Smooth muscle cell (in vitro differentiated cells): Measurements from ENCODE around the gene ARHGAP22. TPM values are rescaled to one million over a fixed set of nuclear protein-coding genes. Genes with fewer than 3 reads are reported as not detected.

Experiments used
- DNase-seq: peaks from one replicate; lab custom pipeline; 2025; ENCODE audit not compliant: unreplicated experiment; lab: John Stamatoyannopoulos, UW
- H2AFZ ChIP-seq: fragments of 200-600 bp; sonication (generic); 2 replicates; pipeline ENCODE4 v1.6.0; 2016; ENCODE audit warnings: antibody characterized with exemption, low read depth, mild to moderate bottlenecking
- H3F3A ChIP-seq: fragments of 200-600 bp; sonication (generic); 2 replicates; pipeline ENCODE4 v1.6.0; 2017; ENCODE audit warnings: antibody characterized with exemption, low read depth
- H3K27ac ChIP-seq: fragments of 200-600 bp; sonication (generic); 2 replicates; pipeline ENCODE4 v1.5.1; 2016; ENCODE audit warnings: low read depth, mild to moderate bottlenecking
- H3K27me3 ChIP-seq: fragments of 200-600 bp; sonication (generic); 2 replicates; pipeline ENCODE4 v1.6.1; 2016; ENCODE audit warnings: low read depth, mild to moderate bottlenecking
- H3K36me3 ChIP-seq: fragments of 200-600 bp; sonication (generic); 2 replicates; pipeline ENCODE4 v1.5.1; 2016; ENCODE audit warnings: low read depth
- H3K4me1 ChIP-seq: fragments of 200-600 bp; sonication (generic); 2 replicates; pipeline ENCODE4 v1.5.1; 2016; ENCODE audit warnings: low read depth
- H3K4me2 ChIP-seq: fragments of 200-600 bp; sonication (generic); 2 replicates; pipeline ENCODE4 v1.6.0; 2016; ENCODE audit warnings: mild to moderate bottlenecking
- H3K4me3 ChIP-seq: fragments of 200-600 bp; sonication (generic); 2 replicates; pipeline ENCODE4 v1.5.1; 2016; ENCODE audit warnings: mild to moderate bottlenecking
- H3K79me2 ChIP-seq: fragments of 200-600 bp; sonication (generic); 2 replicates; pipeline ENCODE4 v1.6.0; 2016; ENCODE audit warnings: low read depth, mild to moderate bottlenecking
- H3K9ac ChIP-seq: fragments of 200-600 bp; sonication (generic); 2 replicates; pipeline ENCODE4 v1.6.0; 2016; ENCODE audit warnings: low read depth
- H3K9me3 ChIP-seq: fragments of 200-600 bp; sonication (generic); replicated peaks from 2 replicates; pipeline ENCODE4 v1.5.1; 2016; ENCODE audit warnings: low read depth
- H4K20me1 ChIP-seq: fragments of 200-600 bp; sonication (generic); 2 replicates; pipeline ENCODE4 v1.6.0; 2016; ENCODE audit warnings: low read depth
- CTCF ChIP-seq: fragments of 200-600 bp; sonication (generic); IDR thresholded peaks from 2 replicates; pipeline ENCODE4 v1.5.1; 2017; ENCODE audit warnings: borderline replicate concordance, mild to moderate bottlenecking, antibody characterized with exemption; ENCODE audit not compliant: insufficient read depth, poor library complexity, severe bottlenecking
- WGBS: methylation state at CpG from one replicate; pipeline ENCODE4 v1.1.7; 2016; ENCODE audit warnings: low lambda C conversion rate; 5-methylcytosine and 5-hydroxymethylcytosine counted together
- polyA plus RNA-seq: library from polyadenylated mRNA; unstranded; fragments of >200 nt; fragmentation: Nextera tagmentation; extraction: Ambion mirVana; gene quantifications from 2 replicates; pipeline ENCODE4 v1.2.1, GENCODE V29; 2016
- total RNA-seq: library from RNA; depleted of rRNA; stranded (reverse); fragments of >200 nt; gene quantifications from 2 replicates; pipeline ENCODE4 v1.2.3, GENCODE V29; 2014

Gene ARHGAP22
- total and polyA plus RNA-seq, 2 experiments from 2014 or later: 1.8 to 8.8 TPM

GRCh38 chr10:48517482-48517881, 87.4 kb downstream of the ARHGAP22 start:
- 91% methylated on average over 9 of the region's 9 CpGs for WGBS
- no peaks in the 10 kb centered on the region for H3K79me2 ChIP-seq
- H3K4me3 ChIP-seq: no peak overlapping the region
- no peak overlapping the region for H3K9ac ChIP-seq
- TF ChIP-seq CTCF: no peak
- no peaks in the 10 kb centered on the region for H3F3A ChIP-seq
- H3K4me2 ChIP-seq: no peak overlapping the region
- H3K27ac ChIP-seq: no peak overlapping the region
- H3K4me1 ChIP-seq: no peaks in the 10 kb centered on the region
- H3K27me3 ChIP-seq: peaks cover 18% of the 10 kb centered on the region
- H2AFZ ChIP-seq: no peak overlapping the region
- no peak for DNase-seq
- H4K20me1 ChIP-seq: no peaks in the 10 kb centered on the region
- peaks cover 3% of the 10 kb centered on the region for H3K9me3 ChIP-seq
- H3K36me3 ChIP-seq: no peaks in the 10 kb centered on the region

- Histone ChIP-seq H3K36me3 (no peaks in the 10 kb centered on the region), H3K4me1 (no peaks in the 10 kb centered on the region), H3F3A (no peaks in the 10 kb centered on the region), H2AFZ (no peak overlapping the region), H3K9me3 (peaks cover 3% of the 10 kb centered on the region), H3K79me2 (no peaks in the 10 kb centered on the region), H3K4me3 (no peak overlapping the region), H4K20me1 (no peaks in the 10 kb centered on the region), H3K27ac (no peak overlapping the region), H3K4me2 (no peak overlapping the region), H3K27me3 (peaks cover 13% of the 10 kb centered on the region), H3K9ac (no peak overlapping the region)
- WGBS: 96% methylated on average over 3 of the region's 3 CpGs
- DNase-seq: no peak
- no peak for TF ChIP-seq CTCF
These were observed 88.0 kb downstream of the ARHGAP22 start for GRCh38 chr10:48516911-48517310.

GRCh38 chr10:48514916-48515315, 90.0 kb downstream of the ARHGAP22 start:
- Histone ChIP-seq H3K4me2 (no peak overlapping the region), H3K36me3 (no peaks in the 10 kb centered on the region), H3K27ac (no peak overlapping the region), H3K9me3 (peaks cover 3% of the 10 kb centered on the region), H3K79me2 (no peaks in the 10 kb centered on the region), H3K4me3 (no peak overlapping the region), H3K4me1 (no peaks in the 10 kb centered on the region), H3K9ac (no peak overlapping the region), H3F3A (no peaks in the 10 kb centered on the region), H3K27me3 (no peaks in the 10 kb centered on the region), H2AFZ (no peak overlapping the region), H4K20me1 (no peaks in the 10 kb centered on the region)
- no peak for TF ChIP-seq CTCF
- 81% methylated on average over 1 of the region's 1 CpG for WGBS
- DNase-seq: no peak

DNA sequence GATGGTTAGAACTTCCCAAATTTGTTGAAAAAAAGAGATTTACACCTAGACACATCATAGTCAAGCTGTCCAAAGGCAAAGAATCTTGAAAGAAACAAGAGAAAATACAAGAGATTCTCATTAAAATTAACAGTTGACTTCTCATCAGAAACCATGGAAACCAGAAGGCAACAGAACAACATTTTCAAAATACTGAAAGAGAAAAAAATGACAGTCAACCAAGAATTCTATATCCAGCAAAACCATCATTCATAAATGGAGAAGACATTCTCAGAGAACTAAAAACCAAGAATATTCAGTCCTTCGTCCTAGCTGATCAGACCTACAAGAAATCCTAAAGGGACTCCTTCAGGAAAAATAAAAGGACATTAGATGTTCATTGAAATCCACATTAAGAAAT, 90.6 kb downstream of the ARHGAP22 start:
- H3K9ac ChIP-seq: no peak overlapping the region
- no peak overlapping the region for H3K4me2 ChIP-seq
- H3K36me3 ChIP-seq: no peaks in the 10 kb centered on the region
- no peaks in the 10 kb centered on the region for H3K27me3 ChIP-seq
- TF ChIP-seq CTCF: no peak
- no peak for DNase-seq
- 77% methylated on average over 1 of the region's 1 CpG for WGBS
- no peaks in the 10 kb centered on the region for H4K20me1 ChIP-seq
- no peaks in the 10 kb centered on the region for H3F3A ChIP-seq
- no peaks in the 10 kb centered on the region for H3K79me2 ChIP-seq
- H3K4me3 ChIP-seq: no peak overlapping the region
- no peak overlapping the region for H3K27ac ChIP-seq
- H2AFZ ChIP-seq: no peak overlapping the region
- H3K9me3 ChIP-seq: peaks cover 3% of the 10 kb centered on the region
- H3K4me1 ChIP-seq: no peaks in the 10 kb centered on the region
